Measurements from ENCODE around the gene MACROD1.

The MACROD1 gene

DNA sequence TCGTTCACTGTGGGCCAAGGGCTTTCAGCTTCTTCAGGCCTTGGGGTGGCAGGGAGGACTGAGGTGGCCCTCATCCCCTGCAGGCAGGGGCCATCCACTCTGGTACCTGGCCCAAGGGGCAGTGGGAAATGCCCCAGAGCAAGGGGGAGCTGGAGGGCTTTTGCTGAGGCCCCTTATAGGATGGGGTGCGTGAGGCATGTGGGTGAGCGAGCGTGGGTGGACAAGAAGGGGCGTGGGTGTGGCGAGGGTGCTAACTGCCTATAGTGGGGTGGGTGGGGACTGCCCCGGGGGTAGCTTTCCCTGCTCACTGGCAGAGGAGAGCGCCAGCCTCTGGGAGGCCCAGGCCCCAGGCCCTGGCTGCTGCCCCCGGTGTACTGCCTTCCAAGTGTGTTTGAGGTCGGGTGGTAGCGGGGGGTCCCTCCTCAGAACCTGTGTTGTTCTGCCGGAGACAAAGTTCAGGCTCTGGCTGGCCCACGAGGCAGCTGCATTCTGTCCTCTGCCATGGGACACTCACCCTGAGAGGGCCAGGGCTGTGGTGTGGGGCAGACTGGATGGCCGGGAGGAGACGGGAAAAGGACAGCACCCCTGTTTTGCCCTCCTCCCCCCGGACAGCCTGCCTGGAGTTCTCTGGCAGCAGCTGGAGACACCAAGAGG, 126.8 kb downstream of the MACROD1 start:
- no peak for DNase-seq

DNA sequence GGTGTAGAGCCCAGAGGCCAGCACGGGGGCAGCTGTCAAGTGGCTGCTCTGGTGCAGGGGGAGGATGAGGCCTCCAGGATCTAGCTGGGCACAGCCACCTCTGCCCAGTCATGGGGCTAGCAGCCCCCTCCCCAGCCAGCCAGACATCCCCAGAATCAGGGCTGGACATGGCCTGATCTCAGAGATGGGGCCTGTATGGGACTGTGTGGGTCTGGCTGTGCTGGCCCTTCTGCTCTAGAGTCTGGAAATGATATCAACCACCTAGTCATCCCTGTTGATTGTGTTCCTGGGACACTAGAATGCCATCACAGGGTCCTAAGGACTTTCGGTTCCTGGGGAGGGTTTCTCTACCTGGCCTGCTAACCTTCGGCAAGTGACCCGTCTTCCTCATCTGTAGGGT, 127.4 kb downstream of the MACROD1 start:
- DNase-seq = no peak

DNA sequence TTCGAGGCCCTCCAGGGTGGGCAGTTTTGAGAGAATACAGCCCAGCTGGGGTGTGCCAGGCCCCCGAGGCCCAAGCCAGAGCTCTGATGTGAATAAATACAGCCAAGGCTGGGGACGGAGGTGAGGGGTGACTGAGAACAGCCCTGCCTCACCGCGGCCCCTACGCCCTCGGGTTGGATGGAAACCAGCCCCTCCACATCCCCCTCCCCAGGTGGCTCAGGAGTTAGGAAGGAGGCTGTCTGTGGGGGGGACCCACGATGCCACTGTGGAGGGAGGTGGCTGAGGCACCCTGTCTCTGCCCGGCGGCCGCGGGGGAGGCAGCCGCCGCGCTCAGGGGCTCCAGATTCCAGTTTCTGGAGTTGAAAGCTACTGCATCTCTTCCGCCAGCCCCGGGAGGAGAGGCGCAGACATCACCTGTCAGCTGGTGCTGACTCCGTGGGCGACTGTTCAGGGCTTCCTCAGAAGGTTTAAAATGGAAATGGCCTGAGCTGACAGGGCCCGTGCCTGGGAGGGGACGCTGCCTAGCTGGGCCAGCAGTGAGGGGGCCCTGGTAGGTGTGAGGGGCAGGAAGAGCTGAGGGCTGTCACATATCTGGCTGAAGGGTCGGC, 128.8 kb downstream of the MACROD1 start:
- peak in 15 of 58 donors; percentile 10 to 54 (median 30) for DNase-seq

DNA sequence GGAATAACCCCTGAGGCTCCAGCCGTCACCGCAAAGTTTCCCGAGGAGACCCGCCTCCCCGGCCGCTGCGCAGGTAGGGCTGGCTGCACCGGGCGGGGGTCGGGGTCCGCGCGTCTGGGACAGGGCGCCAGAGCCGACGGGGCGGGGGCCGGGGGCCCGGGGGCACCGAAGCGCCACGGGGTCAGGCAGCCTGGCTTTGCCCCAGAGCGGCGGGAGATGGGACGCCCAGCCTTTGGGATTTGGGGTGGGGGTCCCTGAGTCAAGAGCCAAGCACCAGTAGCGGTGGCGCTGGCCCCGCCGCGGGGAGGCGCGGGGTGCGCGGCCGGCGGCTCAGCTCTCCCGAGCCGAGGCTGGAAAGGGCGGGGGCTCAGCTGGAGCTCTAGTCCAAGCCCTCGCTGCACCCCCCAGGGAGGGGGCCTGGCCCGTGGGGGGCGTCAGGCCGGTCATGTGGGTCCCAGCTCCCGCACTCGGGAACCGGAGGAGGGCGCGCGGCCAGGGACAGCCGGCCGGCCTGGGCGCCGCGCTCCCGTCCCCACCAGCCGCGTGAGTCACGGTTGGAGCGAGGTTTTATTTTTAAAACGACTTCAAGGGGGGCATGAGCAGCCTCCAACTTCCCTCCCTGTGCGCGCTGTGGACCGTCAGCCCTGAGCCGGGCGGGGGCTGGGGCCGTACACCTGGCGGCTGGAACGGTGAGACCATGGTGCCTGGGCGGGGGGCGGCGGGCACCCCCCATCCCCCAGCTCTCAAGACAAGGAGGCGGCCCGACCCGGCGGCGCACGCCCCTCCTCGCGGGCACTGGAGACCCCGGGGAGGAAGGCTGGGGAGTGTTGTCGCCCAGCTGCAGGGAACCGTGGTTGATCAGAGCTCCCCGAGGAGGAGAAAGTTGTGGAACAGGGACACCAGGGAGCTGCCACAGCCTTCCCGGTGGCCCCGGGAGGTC, 129.6 kb downstream of the MACROD1 start:
- DNase-seq = peak in 35 of 58 donors; percentile 13 to 73 (median 44)

DNA sequence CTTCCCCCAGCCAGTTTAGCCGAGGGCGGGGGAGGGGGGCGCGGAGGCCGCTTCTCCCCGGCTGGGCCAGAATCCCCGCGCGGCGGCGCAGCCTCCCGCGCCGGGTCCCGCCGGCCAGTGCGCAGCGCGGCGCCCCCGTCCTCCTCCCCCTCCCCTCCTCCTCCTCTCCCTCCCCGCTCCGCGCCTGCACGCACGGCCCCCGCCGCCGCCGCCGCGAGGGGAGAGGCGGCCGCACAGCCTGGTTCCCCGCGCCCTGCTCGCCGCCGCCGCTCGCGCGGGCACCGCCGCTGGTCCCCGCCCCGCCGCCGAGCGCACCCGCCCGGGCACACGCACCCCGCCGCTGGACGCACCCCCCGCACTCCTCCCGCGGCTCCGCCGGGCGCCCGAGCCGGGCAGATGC, 130.3 kb downstream of the MACROD1 start, which contains the start of gene FLRT1:
FLRT1 (plus strand) TSS at position 356 of the 400 bp plus-strand sequence. CDS start 80,337 bp downstream, outside the sequence.
- DNase-seq = peak in 26 of 58 donors; percentile 15 to 57 (median 37)

DNA sequence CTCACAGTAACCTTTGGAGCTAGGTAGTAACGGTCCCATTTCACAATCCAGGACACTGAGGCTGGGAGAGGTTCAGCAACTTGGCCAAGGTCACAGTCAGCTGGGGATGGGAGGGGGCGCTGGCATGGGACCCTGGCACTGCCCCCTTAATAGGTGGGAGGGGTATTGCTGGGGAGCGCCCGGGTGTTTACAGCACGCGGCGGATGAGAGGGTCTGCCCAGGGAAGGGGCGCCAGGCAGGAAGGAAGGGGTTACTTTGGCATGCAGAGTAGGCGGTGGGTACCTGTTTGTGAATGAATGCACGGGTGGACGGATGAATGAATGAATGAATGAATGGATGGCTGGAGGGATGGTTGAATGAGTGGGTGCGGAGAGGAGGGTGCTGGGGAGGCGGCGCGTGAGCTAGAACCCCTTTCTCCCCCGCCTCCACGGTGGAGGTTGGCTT, 130.8 kb downstream of the MACROD1 start:
- no peak for DNase-seq

DNA sequence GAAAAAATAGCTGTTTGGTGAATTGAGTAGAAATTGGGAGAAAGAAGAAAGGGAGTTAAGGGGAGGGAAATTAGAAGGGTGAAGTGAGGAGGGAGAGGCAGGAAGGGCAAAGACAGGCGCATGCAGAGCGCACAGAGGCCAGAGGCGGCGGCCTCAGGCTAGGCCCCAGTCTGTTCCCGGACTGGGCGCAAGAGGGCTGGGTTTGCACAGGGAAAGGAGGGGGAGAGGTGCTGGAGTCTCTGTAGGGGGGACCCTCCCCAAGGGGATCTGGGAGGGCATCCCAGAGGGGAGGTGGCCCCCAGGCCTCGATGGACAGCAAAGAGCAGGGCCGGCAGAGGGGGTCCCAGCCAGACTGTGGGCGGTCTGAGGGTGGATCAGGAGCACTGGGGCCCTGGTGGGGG, 131.5 kb downstream of the MACROD1 start:
- no peak for DNase-seq

DNA sequence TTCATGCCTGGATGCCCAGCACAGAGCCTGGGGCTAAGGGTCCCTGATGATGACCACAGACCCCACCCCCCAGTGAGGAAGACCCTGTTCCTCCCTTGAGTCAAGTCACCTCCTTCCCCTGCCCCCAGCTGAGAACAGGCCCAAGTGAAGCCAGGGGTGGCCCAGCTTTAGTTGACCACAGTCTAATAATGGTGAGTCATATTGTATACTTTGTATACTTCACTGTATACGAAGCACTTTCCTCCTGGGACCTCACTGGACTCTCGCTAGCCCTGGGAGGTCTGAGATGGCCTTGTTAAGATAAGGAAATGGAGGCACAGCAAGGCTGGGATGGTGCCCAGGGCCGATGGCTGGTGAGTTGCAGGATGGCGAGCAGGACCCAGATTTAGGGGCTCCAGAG, 133.9 kb downstream of the MACROD1 start:
- no peak for DNase-seq

DNA sequence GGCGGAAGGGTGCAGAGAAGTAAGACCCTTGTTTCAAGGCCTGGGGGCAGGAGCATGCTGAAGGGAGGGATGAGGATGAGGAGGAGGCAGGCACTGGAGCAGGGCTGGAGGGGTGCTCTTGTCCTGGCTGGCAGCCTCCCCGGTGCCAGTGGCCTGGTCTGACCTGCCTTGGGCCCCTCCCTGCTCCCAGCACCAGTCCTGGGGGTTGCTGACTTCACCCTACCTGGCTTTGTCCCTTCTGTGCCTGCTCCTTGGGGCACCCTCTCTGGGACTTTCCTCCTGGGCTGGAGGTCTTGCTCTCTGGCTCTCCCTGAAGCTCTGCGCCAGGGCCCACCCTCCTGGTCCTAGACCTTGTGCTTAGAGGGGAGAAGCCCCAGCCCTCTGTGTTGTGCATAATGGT, 134.9 kb downstream of the MACROD1 start:
- no peak for DNase-seq

DNA sequence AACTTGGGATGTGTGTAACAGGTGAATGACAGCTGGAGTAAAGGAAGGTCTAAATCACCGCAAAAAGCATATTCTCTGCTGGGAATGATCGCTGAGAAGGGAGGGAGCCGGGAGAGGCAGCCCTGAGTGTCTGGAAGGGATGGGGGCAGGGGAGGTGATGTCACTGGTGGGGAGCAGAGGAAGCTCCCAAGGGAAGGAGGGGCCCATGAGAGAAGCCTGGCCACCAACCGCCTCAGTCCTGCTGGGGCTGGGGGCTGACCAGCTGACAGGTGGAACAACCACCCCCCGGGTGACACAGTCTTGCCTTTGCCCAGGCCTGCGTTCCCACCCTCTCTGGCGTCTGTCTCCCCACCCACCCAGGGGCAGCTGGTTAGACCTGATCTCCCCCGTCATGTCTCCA, 136.1 kb downstream of the MACROD1 start:
- DNase-seq = no peak

DNA sequence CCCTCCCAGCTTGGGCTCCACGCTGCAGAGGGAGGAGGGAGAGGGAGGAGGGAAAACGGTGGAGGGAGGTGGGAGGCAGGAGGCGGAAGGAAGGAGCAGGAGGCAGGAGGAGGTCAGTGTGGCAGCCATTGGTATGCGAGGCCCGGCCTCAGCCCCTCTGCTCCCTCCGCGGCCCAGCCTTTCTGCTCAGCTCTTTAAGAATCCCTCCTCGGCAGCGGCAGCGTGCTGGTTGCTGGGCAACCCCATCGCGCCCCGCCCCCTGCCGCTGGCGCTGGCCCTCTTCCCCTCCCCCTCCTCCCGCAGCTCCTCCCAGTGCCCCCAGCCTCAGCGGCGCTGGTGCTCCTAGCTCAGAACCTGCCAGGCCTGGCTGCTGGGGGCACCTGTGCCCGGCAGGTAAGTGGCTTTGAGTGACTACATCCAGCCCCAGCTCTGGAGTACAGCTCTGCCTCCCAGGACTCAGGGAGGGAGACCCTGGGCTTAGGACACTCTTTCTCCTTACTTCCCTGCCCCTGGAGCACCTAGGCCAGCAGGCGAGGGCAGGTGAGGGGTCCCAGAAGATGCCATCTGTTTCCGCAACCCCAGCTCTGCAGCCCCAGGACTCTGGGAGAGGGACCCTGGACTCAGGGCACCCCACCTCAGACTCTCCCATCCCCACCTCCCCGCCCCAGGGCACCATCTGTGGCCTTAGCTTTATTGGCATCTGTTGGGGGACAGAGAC, 137.4 kb downstream of the MACROD1 start:
- DNase-seq = peak in 18 of 58 donors; percentile 10 to 44 (median 28)

DNA sequence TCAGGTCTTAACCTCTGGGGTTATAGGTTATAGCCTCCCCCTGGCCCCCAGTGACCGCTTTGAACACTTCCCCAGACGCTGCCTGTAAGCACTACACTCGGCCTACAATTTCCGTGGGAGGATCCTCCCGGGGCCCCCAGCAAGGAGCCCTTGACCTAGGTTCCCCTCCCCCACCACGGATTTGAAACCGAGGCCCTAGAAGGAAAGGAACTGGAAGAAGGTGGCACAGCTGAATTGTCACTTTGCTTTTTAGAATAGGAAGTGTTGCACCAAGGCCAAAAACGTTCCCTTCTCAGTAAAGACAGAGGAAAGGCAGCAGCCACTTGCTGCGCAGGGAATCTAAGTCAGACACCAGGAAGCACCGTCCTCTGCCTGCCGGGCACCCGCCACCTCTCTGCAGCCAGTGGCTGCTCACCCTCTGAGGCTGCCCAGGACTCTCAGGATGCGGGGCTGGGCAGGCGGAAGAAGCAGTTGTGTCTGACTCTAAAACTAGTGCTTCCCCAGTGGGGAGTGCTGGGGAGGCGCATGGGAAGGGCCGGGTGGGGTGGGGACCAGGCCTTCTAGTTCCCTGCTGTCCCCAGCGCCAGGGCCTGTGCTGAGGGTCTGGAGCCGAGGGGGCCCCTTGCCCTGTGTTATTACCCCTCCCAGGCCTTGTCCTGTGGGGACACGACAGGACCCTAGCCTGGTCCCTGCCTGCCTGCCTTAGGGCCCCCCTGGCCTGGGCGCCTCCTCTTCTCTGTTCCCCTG, 138.1 kb downstream of the MACROD1 start:
- DNase-seq = no peak

DNA sequence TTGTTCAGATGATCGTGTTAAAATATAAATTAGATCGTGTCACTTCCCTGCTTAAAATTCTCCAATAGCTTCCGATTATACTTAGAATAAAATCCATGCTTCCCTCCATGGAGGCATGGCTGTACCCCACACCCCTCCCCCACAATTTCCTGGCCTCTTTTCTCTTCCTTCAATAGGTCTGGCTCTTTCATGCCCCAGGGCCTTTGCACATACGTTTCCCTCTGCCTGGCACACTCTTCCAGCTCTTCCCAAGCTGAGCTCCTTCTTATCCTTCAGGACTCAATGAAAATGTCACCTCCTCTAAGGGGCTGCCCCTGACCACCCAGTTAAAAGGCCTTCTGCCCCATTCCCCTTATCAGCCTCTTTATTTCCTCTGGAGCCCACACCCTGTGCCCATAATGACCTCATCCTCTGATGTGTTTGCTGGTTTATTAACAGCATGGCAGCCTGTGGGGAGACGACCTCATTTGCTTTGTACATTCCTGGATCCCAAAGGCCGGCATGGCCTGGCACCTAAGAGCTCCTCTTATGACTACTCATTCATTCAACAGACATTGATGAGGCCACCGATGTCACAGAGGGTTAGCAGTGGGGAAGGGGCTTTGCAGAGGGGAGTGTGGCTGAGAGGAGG, 139.2 kb downstream of the MACROD1 start:
- DNase-seq = no peak

DNA sequence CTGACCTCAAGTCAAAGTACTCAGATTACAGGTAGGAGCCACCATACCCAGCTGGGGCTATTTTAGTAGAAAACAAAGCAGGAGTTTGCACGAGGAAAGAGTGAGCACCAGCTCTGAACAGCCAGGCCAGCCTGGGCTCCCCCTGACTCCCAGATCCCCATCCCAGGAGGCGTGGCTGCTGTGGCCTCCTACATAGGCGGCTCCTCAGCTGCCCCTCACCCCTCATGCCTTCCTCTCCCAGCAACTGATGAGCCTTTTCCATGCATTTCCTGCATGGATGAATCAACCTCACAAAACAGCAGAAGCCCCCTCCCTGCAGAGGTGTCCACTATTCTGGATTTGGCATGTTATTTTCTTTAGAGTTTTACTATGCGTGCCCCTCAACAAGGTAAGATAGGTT, 140.7 kb downstream of the MACROD1 start:
- no peak for DNase-seq

DNA sequence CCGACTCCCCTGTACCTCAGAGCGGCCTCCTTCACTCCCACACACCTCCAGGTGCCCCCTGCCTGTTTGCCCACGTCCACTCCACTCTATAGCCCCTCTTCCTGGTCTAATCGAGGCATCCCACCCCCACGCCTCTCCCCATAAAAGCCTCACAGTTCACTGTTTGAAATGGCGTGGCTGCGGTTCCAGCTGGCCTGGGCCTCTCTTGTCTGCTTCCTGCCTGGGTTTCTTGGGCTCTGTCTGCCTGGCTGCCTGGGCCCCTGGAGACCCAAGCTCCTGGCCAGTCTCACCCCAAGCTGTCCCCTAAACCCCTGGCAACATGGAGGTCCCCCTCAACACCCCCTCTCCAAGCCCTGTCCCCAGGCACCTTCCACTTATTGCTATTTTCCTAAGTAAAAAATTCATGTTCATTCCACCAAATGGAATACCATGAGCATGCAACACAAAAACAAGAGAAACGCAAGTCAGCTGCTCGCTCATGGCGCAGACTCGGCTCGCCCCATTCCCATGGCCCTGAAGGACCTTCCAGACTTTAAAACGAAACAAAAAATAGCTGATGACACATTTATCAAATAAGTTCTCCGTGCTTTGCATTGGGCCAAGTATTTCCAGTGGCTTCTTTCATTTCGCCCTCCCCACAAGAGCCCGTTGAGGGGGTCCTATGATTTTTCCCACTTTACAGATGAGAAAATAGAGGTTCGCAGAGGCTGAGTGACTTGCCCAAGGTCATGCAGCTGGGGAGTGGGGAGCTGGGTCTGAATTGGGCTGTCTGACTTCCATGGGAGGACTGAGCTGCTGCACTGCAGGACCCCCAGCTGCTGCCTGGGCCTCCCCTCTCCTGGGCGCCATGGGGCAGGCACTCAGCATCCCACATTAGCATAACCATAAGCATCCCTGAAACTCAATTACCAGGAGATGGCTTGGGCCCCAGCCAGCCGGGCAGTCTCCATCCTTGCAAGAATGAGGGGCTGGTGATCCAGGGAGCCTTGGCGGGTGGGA, 141.9 kb downstream of the MACROD1 start:
- DNase-seq = no peak

DNA sequence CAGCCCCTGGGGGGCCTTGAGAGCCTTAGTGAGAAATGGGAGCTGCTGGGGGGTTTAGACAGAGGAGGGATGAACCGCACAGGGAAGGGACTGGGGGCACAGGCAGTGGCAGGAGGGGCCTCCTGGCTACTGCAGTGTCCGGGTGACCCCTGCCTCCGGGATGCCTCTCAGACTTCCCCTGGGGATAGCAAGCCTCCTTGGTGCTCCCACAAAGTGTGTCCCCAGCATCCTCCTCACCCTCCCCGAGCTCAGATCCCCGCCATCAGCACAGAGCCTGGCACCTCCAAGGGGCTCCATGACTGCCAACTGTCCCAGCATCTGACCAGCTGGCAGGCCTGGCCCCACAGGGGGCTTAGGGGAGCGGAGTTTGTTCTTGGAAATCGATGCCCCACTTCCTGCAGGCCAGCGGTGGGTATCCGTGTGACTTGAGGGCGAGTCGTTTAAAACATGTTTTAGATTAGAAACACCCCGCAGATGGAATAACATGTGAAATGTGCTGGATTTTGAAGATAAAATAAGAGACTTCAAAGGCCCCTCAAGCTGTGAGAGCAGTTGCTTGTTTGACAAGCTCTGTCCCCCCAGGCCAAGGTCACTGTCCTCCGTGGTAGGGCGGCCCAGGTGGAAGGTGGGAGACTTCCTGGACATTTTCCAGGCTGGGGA, 143.7 kb downstream of the MACROD1 start:
- no peak for DNase-seq

DNA sequence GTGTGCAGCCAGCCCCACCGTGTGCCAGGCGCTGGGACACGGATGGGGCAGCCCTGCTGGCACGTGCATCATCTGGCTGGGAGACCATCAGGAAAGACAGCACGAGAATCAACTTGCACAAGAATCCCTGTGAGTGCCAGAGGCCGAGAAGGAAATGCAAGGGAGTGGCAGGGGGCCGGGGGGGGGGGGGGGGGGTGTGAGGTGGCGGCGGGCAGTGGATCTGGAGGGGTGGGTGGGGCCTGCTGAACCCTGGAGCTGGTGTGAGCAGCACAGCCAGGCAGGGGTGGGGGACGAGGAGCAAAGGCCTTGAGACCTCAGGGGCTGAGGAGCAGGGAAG, 144.2 kb downstream of the MACROD1 start:
- no peak for DNase-seq
